Left kidney (tissue), 2 donors: Measurements from ENCODE around the gene PSMC1. TPM values are rescaled to one million over a fixed set of nuclear protein-coding genes. Genes with fewer than 3 reads are reported as not detected.

Source experiments
- DNase-seq: peaks from one replicate; pipeline ENCODE4 v3.0.0-alpha.2; 2013
- polyA plus RNA-seq: library from polyadenylated mRNA; unstranded; fragments of 120-200 nt; gene quantifications from one replicate; pipeline ENCODE4 v1.2.1, GENCODE V29; 2013; ENCODE audit not compliant: insufficient read length

Gene PSMC1
- polyA plus RNA-seq, 1 donor, result 150 TPM

GRCh38 chr14:90301122-90301521 lies 44.8 kb downstream of the PSMC1 start:
- no peak for DNase-seq

- DNase-seq, result peak; percentile 53
Observed at GRCh38 chr14:90301668-90302090, 45.3 kb downstream of the PSMC1 start.

- no peak for DNase-seq
Observed at GRCh38 chr14:90302529-90303303, 46.4 kb downstream of the PSMC1 start.

GRCh38 chr14:90303473-90303872 lies 47.1 kb downstream of the PSMC1 start:
- DNase-seq, result no peak

GRCh38 chr14:90304502-90304901 lies 48.1 kb downstream of the PSMC1 start:
- DNase-seq, result no peak

GRCh38 chr14:90305176-90305601 lies 48.8 kb downstream of the PSMC1 start:
- no peak for DNase-seq

- DNase-seq, result no peak
Observed at GRCh38 chr14:90308561-90308960, 52.2 kb downstream of the PSMC1 start.

GRCh38 chr14:90317286-90317685 lies 60.9 kb downstream of the PSMC1 start:
- DNase-seq, result no peak

GRCh38 chr14:90318016-90318415 lies 61.7 kb downstream of the PSMC1 start:
- DNase-seq, result no peak

- DNase-seq, result no peak
Observed at GRCh38 chr14:90319173-90319572, 62.8 kb downstream of the PSMC1 start.

- DNase-seq, result no peak
Observed at GRCh38 chr14:90319634-90320541, 63.5 kb downstream of the PSMC1 start.

GRCh38 chr14:90321891-90322290 lies 65.5 kb downstream of the PSMC1 start:
- no peak for DNase-seq

Other genes starting within 250 kb of the PSMC1 start
- gene KCNK13, start 194.6 kb upstream of the PSMC1 start, polyA plus RNA-seq, result 0.15 TPM
- gene NRDE2, start 75.4 kb downstream of the PSMC1 start, polyA plus RNA-seq, result 28.1 TPM
- gene CALM1, start 140.5 kb downstream of the PSMC1 start, polyA plus RNA-seq, result 386 TPM